ENCODE measurements around the gene HTR2A. TPM values are rescaled to one million over a fixed set of nuclear protein-coding genes. Genes with fewer than 3 reads are reported as not detected.

The HTR2A gene
- total and polyA plus RNA-seq, 10 of the 15 experiments (the other 5 are each of a cell fraction or from before 2014, with no cell fraction given) = not detected

GRCh38 chr13:46913757-46914156 is 16.9 kb upstream of the HTR2A start (continued):
- no peak for TF ChIP-seq SMAD1 (IDR thresholded peaks at IDR 0.05; ENCODE audit: low read depth, partially characterized antibody)
- TF ChIP-seq, protein P1, sequence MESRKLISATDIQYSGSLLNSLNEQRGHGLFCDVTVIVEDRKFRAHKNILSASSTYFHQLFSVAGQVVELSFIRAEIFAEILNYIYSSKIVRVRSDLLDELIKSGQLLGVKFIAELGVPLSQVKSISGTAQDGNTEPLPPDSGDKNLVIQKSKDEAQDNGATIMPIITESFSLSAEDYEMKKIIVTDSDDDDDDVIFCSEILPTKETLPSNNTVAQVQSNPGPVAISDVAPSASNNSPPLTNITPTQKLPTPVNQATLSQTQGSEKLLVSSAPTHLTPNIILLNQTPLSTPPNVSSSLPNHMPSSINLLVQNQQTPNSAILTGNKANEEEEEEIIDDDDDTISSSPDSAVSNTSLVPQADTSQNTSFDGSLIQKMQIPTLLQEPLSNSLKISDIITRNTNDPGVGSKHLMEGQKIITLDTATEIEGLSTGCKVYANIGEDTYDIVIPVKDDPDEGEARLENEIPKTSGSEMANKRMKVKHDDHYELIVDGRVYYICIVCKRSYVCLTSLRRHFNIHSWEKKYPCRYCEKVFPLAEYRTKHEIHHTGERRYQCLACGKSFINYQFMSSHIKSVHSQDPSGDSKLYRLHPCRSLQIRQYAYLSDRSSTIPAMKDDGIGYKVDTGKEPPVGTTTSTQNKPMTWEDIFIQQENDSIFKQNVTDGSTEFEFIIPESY (IDR thresholded peaks at IDR 0.05) = no peak

DNA sequence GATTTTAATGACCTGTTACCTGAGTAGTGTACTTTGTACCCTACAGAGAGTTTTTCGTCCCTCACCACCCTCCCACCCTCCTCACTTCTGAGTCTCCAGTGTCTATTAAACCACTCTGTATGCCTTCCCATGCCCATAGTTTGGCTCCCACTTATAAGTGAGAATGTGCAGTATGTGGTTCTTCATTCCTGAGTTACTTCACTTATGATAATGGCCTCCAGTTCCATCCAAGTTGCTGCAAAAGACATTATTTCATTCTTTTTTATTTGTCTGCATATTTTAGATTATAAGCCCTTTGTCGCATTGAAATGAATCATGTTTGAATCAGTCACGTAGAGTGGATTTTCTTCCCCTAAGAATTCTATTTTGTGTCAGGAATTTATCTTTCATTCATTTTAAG is 12.2 kb upstream of the HTR2A start:
- POLR2A ChIA-PET = no interaction called here
- FAIRE-seq (no peak), DNase-seq (ENCODE audit: low read depth, low spot score) (no peak), ATAC-seq (no peak)
- no TSS peak for BruUV-seq (replicated peaks)
- RAD21 ChIA-PET (ENCODE audit: unreplicated experiment) = no interaction called here
- Histone ChIP-seq H3K9ac (ENCODE audit: control insufficient read depth, insufficient read depth, low read length) (no peak overlapping the region), H3K79me2 (ENCODE audit: control insufficient read depth, insufficient read depth, low read length) (no peaks in the 10 kb centered on the region), H3K4me3 (no peak overlapping the region), H3K36me3 (ENCODE audit: control insufficient read depth in 2 of 2, insufficient read depth in 2 of 2, low read length in 1 of 2) (no peaks in the 10 kb centered on the region), H3K27me3 (replicated peaks in 1 of 2; ENCODE audit: control insufficient read depth in 2 of 2, insufficient read depth in 2 of 2, low read length in 1 of 2) (peaks cover 0 to 3% of the 10 kb centered on the region in 2 experiments; a peak in 1 of 4 replicates), H3K9me3 (replicated peaks; ENCODE audit: control insufficient read depth, insufficient read depth, low read length) (no peaks in the 10 kb centered on the region), H2AFZ (ENCODE audit: control insufficient read depth, low read depth, low read length) (no peak overlapping the region), H4K20me1 (ENCODE audit: control insufficient read depth, insufficient read depth) (no peaks in the 10 kb centered on the region), H3K27ac (ENCODE audit: control insufficient read depth, insufficient read depth) (no peak overlapping the region), H3K4me1 (ENCODE audit: control insufficient read depth, insufficient read depth, low read length) (no peaks in the 10 kb centered on the region), H3K4me2 (ENCODE audit: control insufficient read depth, insufficient read depth) (no peak overlapping the region)
- 73% methylated on average over 3 of the region's 3 CpGs for WGBS (ENCODE audit: insufficient coverage, insufficient replicate concordance, low lambda C conversion rate, missing lambda C conversion rate)
- in situ Hi-C loops (cut with MboI) = no loop called here
- TF ChIP-seq POLR2AphosphoS2 (IDR thresholded peaks at IDR 0.05; ENCODE audit: low read depth, low read length) = no peak
- no peak for TF ChIP-seq POU2F2 (IDR thresholded peaks at IDR 0.05; ENCODE audit: borderline replicate concordance, low read depth, low read length)
- TF ChIP-seq GABPA (IDR thresholded peaks at IDR 0.05; ENCODE audit: low read depth) = no peak
- TF ChIP-seq, protein P2, sequence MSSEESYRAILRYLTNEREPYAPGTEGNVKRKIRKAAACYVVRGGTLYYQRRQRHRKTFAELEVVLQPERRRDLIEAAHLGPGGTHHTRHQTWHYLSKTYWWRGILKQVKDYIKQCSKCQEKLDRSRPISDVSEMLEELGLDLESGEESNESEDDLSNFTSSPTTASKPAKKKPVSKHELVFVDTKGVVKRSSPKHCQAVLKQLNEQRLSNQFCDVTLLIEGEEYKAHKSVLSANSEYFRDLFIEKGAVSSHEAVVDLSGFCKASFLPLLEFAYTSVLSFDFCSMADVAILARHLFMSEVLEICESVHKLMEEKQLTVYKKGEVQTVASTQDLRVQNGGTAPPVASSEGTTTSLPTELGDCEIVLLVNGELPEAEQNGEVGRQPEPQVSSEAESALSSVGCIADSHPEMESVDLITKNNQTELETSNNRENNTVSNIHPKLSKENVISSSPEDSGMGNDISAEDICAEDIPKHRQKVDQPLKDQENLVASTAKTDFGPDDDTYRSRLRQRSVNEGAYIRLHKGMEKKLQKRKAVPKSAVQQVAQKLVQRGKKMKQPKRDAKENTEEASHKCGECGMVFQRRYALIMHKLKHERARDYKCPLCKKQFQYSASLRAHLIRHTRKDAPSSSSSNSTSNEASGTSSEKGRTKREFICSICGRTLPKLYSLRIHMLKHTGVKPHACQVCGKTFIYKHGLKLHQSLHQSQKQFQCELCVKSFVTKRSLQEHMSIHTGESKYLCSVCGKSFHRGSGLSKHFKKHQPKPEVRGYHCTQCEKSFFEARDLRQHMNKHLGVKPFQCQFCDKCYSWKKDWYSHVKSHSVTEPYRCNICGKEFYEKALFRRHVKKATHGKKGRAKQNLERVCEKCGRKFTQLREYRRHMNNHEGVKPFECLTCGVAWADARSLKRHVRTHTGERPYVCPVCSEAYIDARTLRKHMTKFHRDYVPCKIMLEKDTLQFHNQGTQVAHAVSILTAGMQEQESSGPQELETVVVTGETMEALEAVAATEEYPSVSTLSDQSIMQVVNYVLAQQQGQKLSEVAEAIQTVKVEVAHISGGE (CRISPR knock-in tag; IDR thresholded peaks at IDR 0.05) = no peak
- TF ChIP-seq HDGF (IDR thresholded peaks at IDR 0.05) = no peak
- no peak for TF ChIP-seq EZH2 (IDR thresholded peaks at IDR 0.05; ENCODE audit: borderline replicate concordance, control insufficient read depth, low read depth, low read length)
- TF ChIP-seq ZNF592 (IDR thresholded peaks at IDR 0.05) = no peak
- no peak for TF ChIP-seq EP300 (IDR thresholded peaks at IDR 0.05; ENCODE audit: borderline replicate concordance in 1 of 2, control insufficient read depth in 1 of 2, low read depth in 2 of 2, low read length in 2 of 2)
- no peak for TF ChIP-seq WRNIP1 (IDR thresholded peaks at IDR 0.05; ENCODE audit: borderline replicate concordance, low read depth, low read length)
- SMC1A ChIA-PET (ENCODE audit: uncharacterized antibody, unreplicated experiment) = no interaction called here
- CTCF ChIA-PET = interaction anchor here (1.0 kb wide), 1 partner anchor 16 kb away, joined by 3 read pairs; no protein-coding TSS in a partner anchor
- intact Hi-C loops (cut with micrococcal nuclease; ENCODE audit: unreplicated experiment) = no loop called here

Data from GM12878 (cell line).